Immature natural killer cell (primary cell): ENCODE data around the gene FGF14. TPM values are rescaled to one million over a fixed set of nuclear protein-coding genes. Genes with fewer than 3 reads are reported as not detected.

Experiments
- DNase-seq, 3 donors: peaks; one replicate each; pipeline ENCODE4 v3.0.0; 2022; ENCODE audit warnings: mixed read lengths in 1 of 3
- H3K27ac Mint-ChIP-seq, 6 donors: one replicate each; pipeline ENCODE4 v1.8.0; 2020; ENCODE audit warnings: mixed read lengths in 6 of 6, mild to moderate bottlenecking in 5 of 6, inconsistent platforms in 4 of 6, moderate library complexity in 3 of 6
- H3K27me3 Mint-ChIP-seq, 3 donors: one replicate each; pipeline ENCODE4 v1.8.0; 2020 to 2021; ENCODE audit warnings: low read depth in 3 of 3, mild to moderate bottlenecking in 3 of 3, mixed read lengths in 3 of 3, moderate library complexity in 3 of 3, inconsistent platforms in 1 of 3
- H3K36me3 Mint-ChIP-seq, 3 donors: one replicate each; pipeline ENCODE4 v1.8.0; 2020; ENCODE audit warnings: mixed read lengths in 3 of 3, inconsistent platforms in 2 of 3, mild to moderate bottlenecking in 2 of 3
- H3K4me1 Mint-ChIP-seq, 2 donors: one replicate each; pipeline ENCODE4 v1.8.0; 2020; ENCODE audit warnings: inconsistent platforms in 2 of 2, mild to moderate bottlenecking in 2 of 2, mixed read lengths in 2 of 2, moderate library complexity in 1 of 2
- H3K4me3 Mint-ChIP-seq, 5 donors: one replicate each; pipeline ENCODE4 v1.8.0; 2020; ENCODE audit warnings: mild to moderate bottlenecking in 5 of 5, mixed read lengths in 5 of 5, inconsistent platforms in 3 of 5, moderate library complexity in 3 of 5
- H3K9me3 Mint-ChIP-seq, 6 donors: one replicate each; pipeline ENCODE4 v1.8.0; 2020; ENCODE audit warnings: mild to moderate bottlenecking in 6 of 6, mixed read lengths in 6 of 6, inconsistent platforms in 4 of 6, moderate library complexity in 3 of 6
- polyA plus RNA-seq, 3 donors: library from polyadenylated mRNA; unstranded; fragments of 300-500 nt; fragmentation: Illumina TruSeq; gene quantifications; one replicate each; pipeline ENCODE4 v1.2.3, GENCODE V29; 2021

The FGF14 gene
- polyA plus RNA-seq, 3 donors from 2014 or later = not detected

DNA sequence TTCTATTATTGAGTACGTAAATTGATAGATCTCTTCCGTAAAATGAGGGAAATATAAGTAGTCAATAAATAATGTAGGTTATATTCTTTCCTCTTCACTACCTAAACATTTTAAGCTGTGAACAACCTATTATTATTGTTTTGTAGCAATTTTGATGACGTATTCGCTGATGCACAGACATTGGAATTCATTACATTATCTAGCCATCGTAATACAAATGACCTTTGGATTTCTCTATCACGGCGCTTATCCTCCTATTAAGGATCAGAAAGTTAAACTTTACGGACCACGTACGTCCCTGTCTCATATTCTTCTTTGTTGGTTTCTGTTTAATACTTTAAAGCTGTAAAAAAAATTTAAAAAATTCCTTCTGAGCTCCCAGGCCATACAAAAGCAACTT lies 684.5 kb downstream of the FGF14 start:
- Mint-ChIP-seq H3K9me3 (peaks cover 0 to 4% (median 0%) of the 10 kb centered on the region in 6 donors), H3K27ac (no peak overlapping the region), H3K4me1 (no peaks in the 10 kb centered on the region), H3K27me3 (peaks cover 0 to 2% (median 2%) of the 10 kb centered on the region in 3 donors), H3K36me3 (no peaks in the 10 kb centered on the region), H3K4me3 (no peak overlapping the region)
- no peak for DNase-seq

DNA sequence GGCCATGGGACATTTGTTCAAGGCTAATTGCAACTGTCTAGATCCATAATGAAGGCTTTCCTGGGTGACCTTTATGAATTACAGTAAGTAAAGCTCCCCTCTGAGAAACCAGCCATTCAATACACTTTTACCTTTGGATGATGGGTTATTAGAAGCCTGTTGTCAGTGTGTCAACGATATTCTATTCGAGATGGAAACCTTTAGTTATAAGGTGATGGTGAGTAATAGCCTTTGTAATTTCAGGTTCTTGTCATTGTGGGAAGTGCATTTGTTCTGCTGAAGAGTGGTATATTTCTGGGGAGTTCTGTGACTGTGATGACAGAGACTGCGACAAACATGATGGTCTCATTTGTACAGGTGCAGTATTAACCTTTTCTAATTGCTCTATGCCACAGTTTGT lies 687.7 kb downstream of the FGF14 start:
- peaks cover 0 to 2% (median 0%) of the 10 kb centered on the region in 3 donors for H3K27me3 Mint-ChIP-seq
- no peaks in the 10 kb centered on the region for H3K4me1 Mint-ChIP-seq
- no peak overlapping the region for H3K4me3 Mint-ChIP-seq
- peaks cover 0 to 4% (median 0%) of the 10 kb centered on the region in 6 donors for H3K9me3 Mint-ChIP-seq
- H3K36me3 Mint-ChIP-seq = no peaks in the 10 kb centered on the region
- DNase-seq = no peak
- no peak overlapping the region for H3K27ac Mint-ChIP-seq

DNA sequence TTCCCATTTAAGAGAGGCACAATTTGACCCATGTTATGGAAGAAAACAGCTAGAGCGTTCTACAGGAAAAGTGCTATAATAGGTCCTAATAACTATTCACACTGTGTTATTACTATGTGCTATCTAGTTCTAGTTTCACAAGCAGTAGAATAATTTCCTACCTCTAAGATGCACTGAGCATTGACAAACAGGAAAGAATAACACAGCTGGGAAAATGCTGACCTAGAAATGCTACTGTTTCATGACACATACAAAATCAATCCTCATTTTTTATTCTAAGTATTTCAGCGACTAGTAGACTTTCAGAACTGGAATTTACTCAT lies 689.9 kb downstream of the FGF14 start:
- H3K27me3 Mint-ChIP-seq = peaks cover 0 to 2% (median 0%) of the 10 kb centered on the region in 3 donors
- H3K4me1 Mint-ChIP-seq = peaks cover 12 to 14% of the 10 kb centered on the region in 2 donors
- no peaks in the 10 kb centered on the region for H3K36me3 Mint-ChIP-seq
- peaks cover 0 to 2% (median 0%) of the 10 kb centered on the region in 6 donors for H3K9me3 Mint-ChIP-seq
- no peak for DNase-seq
- no peak overlapping the region for H3K4me3 Mint-ChIP-seq
- no peak overlapping the region for H3K27ac Mint-ChIP-seq

DNA sequence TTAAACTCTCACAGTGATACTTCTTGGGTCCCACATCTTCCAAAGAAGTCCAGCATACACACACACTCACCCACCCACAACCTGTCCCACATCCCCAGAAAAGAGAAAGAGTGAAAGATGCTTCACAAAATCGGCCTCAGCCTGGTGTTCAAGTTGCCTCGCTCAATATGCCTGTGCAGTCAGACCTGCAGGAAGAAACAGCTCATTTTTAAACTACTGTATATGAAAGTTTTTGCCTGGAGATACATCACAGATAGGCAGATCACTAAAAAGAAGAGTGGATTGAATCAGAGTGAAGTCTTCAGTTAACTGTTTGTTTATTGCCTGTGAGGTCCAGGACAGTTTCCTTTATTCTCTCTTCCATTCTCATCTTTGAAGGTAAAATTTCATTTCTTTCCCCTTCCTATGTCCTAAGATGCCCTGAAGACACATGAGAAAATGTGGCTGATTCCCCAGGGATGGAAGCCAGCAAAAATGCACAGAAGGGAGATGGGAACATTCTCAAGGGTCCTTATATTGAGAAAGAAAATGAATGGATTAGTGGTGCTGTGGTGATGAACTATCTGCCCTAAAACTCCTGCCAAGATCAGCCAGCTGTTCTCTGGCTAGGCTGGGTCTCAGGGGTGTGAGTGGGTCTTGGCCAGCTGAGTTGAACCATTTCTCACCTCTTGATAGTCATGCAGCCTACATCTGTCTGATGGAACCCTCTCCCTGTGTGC lies 690.4 kb downstream of the FGF14 start:
- Mint-ChIP-seq H3K27me3 (peaks cover 0 to 2% (median 0%) of the 10 kb centered on the region in 3 donors), H3K9me3 (peaks cover 0 to 2% (median 0%) of the 10 kb centered on the region in 6 donors), H3K4me3 (no peak overlapping the region), H3K27ac (no peak overlapping the region), H3K36me3 (no peaks in the 10 kb centered on the region), H3K4me1 (peaks cover 17 to 19% of the 10 kb centered on the region in 2 donors)
- DNase-seq = no peak

DNA sequence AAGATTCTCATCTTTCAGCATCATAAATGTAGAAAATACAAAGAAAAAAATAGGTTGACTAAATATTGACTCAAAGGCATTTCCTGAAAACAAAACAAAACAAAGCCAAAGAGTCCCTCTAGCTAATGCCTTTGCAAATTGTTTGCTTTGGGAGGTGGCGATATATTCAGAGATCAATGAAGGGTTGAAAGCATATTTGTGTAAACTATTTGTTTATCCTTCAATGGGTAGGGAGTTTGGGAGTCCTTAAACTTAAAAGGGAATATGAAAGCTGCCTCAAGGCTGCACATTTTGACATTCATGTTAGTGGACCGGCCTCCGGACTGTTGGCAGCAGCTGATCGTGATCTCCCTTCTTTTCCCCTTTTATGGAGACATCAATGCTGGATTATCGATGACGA lies 691.9 kb downstream of the FGF14 start:
- H3K27me3 Mint-ChIP-seq = peaks cover 0 to 2% (median 0%) of the 10 kb centered on the region in 3 donors
- peaks cover 0 to 5% (median 0%) of the 10 kb centered on the region in 6 donors for H3K9me3 Mint-ChIP-seq

DNA sequence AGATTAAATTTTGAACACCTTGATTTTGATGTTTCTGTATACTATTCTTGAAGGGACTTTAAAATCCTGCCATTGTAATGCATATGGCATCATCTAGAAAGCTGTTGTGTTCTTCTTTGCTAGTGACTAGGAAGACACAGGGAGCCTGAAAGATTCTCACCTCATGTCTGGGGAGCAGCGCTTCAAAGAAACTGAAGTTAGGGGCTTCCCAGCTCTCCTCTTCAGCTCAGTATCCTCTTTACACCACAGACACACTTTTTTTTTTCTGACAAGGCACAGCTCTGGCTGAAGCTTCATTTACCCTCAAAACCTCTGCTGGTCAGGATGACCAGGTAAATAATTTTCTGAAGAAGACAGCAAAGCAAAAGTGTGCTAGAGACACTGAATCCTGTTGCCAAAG lies 693.7 kb downstream of the FGF14 start:
- Mint-ChIP-seq H3K27me3 (peaks cover 0 to 6% (median 0%) of the 10 kb centered on the region in 3 donors), H3K27ac (no peak overlapping the region), H3K9me3 (peaks cover 0 to 11% (median 0%) of the 10 kb centered on the region in 6 donors), H3K36me3 (no peaks in the 10 kb centered on the region), H3K4me1 (peaks cover 21 to 26% of the 10 kb centered on the region in 2 donors), H3K4me3 (no peak overlapping the region)
- no peak for DNase-seq

More for the DNA sequence above, 691.9 kb downstream of the FGF14 start:
- H3K27ac Mint-ChIP-seq = no peak overlapping the region
- DNase-seq = no peak
- no peaks in the 10 kb centered on the region for H3K36me3 Mint-ChIP-seq
- peaks cover 21 to 26% of the 10 kb centered on the region in 2 donors for H3K4me1 Mint-ChIP-seq
- H3K4me3 Mint-ChIP-seq = no peak overlapping the region

DNA sequence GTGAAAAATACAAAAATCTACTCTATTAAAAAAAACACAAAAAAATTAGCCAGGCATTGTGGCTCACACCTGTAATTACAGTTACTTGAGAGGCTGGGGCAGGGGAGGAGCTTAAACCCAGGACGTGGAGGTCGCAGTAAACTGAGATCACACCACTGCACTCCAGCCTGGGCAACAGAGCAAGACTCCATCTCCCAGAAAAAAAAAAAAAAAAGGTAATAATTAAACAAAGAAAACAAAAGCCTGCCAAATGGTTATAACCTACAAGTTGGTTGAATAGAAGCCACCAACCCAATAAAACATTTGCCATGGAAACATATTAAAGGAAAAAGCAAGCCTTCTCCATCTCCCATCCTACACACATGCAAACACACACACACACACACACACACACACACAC lies 694.2 kb downstream of the FGF14 start:
- Mint-ChIP-seq H3K36me3 (no peaks in the 10 kb centered on the region), H3K4me3 (no peak overlapping the region), H3K27me3 (peaks cover 0 to 6% (median 0%) of the 10 kb centered on the region in 3 donors), H3K9me3 (peaks cover 0 to 12% (median 1%) of the 10 kb centered on the region in 6 donors), H3K4me1 (peaks cover 21 to 26% of the 10 kb centered on the region in 2 donors), H3K27ac (no peak overlapping the region)
- DNase-seq = no peak

DNA sequence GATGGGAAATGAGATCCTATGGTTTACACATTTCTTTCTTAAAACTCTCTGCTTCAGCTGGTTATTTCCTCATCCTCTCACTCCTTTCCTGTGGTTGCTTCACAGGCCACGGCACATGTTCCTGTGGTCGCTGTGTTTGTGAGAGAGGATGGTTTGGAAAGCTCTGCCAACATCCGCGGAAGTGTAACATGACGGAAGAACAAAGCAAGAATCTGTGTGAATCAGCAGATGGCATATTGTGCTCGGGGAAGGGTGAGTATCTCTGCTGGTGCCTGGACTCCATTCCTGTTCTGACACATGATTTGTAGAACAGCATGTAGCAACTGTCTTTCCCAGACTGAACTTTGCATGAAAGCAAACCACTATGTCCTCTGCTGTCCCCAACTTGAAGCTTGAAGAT lies 695.2 kb downstream of the FGF14 start:
- peak in 1 of 3 donors; percentile 17 for DNase-seq
- Mint-ChIP-seq H3K4me1 (peaks cover 21 to 26% of the 10 kb centered on the region in 2 donors), H3K4me3 (peak overlapping the region in 4 of 5 donors; percentile 14 to 54 (median 30)), H3K27me3 (peaks cover 0 to 6% (median 0%) of the 10 kb centered on the region in 3 donors), H3K36me3 (no peaks in the 10 kb centered on the region), H3K9me3 (peaks cover 0 to 12% (median 2%) of the 10 kb centered on the region in 6 donors), H3K27ac (peak overlapping the region in 1 of 6 donors; percentile 56)

DNA sequence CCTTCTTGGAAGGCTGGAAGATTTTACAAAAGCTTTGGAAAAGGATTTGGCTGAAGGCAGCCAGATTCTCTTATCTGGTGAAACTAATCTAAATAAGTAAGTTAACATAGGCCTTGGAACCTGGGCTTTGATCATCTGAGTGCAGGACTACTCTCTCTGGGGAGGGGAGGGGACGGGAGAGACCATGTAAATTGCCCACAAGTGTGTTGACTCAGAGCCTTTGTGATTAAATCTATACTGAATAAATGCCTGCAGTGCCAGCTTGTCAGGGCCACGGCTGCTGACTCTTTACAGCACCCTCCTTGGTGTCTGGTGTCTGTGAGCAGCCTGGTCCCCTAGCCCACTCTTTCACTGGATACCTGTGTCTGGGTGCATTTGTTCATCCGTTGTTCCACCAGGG lies 698.0 kb downstream of the FGF14 start:
- no peaks in the 10 kb centered on the region for H3K36me3 Mint-ChIP-seq
- H3K27ac Mint-ChIP-seq = no peak overlapping the region
- peaks cover 0 to 16% (median 1%) of the 10 kb centered on the region in 6 donors for H3K9me3 Mint-ChIP-seq
- H3K4me1 Mint-ChIP-seq = peaks cover 21 to 26% of the 10 kb centered on the region in 2 donors
- H3K4me3 Mint-ChIP-seq = no peak overlapping the region
- H3K27me3 Mint-ChIP-seq = peaks cover 0 to 4% (median 0%) of the 10 kb centered on the region in 3 donors
- no peak for DNase-seq

DNA sequence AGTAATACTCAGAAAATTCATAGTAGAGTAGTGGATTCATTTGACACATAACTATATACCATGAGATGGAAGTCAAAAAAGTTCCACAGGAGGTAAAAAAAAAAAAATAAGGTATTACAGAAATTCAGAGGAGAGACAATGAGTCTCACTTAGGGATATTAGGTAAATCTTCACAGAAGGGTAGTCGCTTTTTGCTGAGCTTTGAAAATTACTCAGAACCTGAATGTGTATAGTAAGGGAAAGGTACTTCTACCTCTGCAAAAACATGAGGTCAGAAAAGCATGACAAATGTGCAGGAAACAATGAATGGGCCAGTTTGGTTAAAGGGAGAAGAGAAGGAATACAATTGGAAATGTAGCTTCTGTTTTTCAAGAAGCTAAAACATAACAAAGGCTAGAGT lies 698.8 kb downstream of the FGF14 start:
- DNase-seq = no peak
- Mint-ChIP-seq H3K27ac (no peak overlapping the region), H3K4me3 (no peak overlapping the region), H3K9me3 (peaks cover 0 to 16% (median under 1%) of the 10 kb centered on the region in 6 donors), H3K36me3 (no peaks in the 10 kb centered on the region), H3K27me3 (peaks cover 0 to 4% (median 0%) of the 10 kb centered on the region in 3 donors), H3K4me1 (peaks cover 15 to 20% of the 10 kb centered on the region in 2 donors)

DNA sequence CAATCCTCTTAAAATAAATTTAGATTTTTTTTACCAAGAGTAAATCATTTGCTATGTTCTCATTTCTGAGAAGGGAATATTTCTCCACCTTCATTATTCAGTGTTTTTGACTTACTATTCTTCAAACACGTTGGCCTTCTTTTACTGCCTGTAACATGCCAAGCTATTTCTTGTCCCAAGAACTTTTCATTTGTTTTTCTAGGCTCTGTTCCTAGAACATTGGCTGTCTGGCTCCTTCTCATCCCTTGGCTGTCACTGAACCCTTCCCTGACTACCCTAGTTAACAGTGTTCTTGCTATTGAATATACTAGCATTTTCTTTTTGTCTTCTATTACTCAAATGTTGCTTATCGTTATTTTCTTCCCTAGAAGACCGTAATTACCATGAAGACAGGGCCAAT lies 701.2 kb downstream of the FGF14 start:
- peak overlapping the region in 1 of 6 donors; percentile 15 for H3K27ac Mint-ChIP-seq
- H3K4me1 Mint-ChIP-seq = peaks cover 0 to 1% of the 10 kb centered on the region in 2 donors
- H3K27me3 Mint-ChIP-seq = peaks cover 0 to 4% (median 0%) of the 10 kb centered on the region in 3 donors
- no peak for DNase-seq
- H3K36me3 Mint-ChIP-seq = no peaks in the 10 kb centered on the region
- no peak overlapping the region for H3K4me3 Mint-ChIP-seq
- H3K9me3 Mint-ChIP-seq = peaks cover 0 to 16% (median under 1%) of the 10 kb centered on the region in 6 donors

DNA sequence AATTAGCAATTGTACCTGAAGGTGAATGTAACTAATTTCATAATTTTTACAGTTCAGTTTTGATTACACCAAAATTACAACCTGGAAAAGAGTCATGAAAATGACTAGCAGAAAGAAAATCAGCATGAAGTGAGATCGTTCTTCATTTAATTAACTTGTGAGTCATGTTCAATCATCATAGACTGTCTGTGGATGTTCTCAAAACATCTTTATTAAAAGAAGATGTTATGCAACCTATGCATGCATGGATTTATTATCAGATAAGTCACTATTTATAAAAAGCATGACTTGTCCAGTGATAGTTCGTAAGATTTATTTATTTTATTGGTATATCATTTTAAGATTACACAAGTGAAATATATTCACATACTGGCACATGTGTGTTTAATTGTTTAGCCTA lies 703.4 kb downstream of the FGF14 start:
- Mint-ChIP-seq H3K4me3 (no peak overlapping the region), H3K27me3 (peaks cover 0 to 3% (median 1%) of the 10 kb centered on the region in 3 donors), H3K9me3 (peaks cover 0 to 10% (median 0%) of the 10 kb centered on the region in 6 donors), H3K36me3 (no peaks in the 10 kb centered on the region), H3K27ac (no peak overlapping the region), H3K4me1 (no peaks in the 10 kb centered on the region)
- no peak for DNase-seq

DNA sequence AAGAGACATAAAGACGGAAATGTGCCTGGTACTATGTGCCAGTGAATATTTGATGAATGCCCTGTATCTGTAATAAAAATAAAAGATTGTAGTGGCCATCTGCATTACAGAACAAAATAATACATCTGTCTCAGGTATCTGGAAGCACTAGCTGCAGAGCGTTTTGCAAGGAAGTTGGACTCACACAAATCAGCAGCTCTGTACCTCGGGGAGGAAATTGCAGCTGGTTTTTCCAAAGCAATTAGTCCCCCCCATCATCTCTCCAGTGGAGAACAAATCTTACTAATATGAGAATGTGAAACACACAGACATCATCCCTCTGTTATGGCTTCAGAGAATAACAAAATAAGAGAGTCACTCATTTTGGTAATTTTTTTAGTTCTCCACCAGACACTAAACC lies 704.1 kb downstream of the FGF14 start:
- Mint-ChIP-seq H3K27ac (no peak overlapping the region), H3K27me3 (peaks cover 0 to 3% (median 0%) of the 10 kb centered on the region in 3 donors), H3K36me3 (no peaks in the 10 kb centered on the region), H3K4me1 (no peaks in the 10 kb centered on the region), H3K4me3 (no peak overlapping the region), H3K9me3 (peaks cover 0 to 7% (median 0%) of the 10 kb centered on the region in 6 donors)
- no peak for DNase-seq

DNA sequence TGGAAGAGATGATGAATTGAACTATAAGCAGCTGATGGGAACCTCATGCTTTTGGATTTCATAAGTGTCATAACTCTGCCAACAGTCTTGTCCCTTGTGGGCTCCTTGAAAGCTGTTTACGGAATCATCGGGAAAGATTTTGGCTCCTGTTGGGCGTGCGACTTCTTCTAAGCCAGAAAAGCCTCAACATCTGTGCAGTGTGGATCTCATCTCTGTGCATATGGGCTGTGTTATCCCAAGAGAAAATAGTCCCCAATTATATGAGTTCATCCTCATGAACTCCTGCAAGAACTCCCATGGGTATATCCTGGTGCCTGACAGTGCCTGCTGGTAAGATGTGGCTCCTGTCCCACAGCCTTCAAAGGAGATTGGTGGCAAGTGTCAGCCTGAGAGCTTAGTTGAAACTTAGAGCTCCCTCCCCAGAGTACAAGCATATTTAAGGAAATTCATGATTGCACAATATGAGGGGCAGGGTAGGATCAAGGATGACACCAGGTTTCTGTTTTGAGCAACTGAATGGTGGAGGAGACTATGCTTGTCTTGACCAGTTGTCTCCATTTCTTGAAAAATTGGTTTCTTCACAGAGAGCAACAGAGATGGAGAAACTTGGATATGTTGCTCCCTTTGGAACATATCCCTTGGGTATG lies 705.9 kb downstream of the FGF14 start:
- H3K9me3 Mint-ChIP-seq = peaks cover 0 to 5% (median 0%) of the 10 kb centered on the region in 6 donors
- H3K4me3 Mint-ChIP-seq = no peak overlapping the region
- H3K4me1 Mint-ChIP-seq = no peaks in the 10 kb centered on the region
- H3K27me3 Mint-ChIP-seq = peaks cover 0 to 3% (median 0%) of the 10 kb centered on the region in 3 donors
- H3K27ac Mint-ChIP-seq = no peak overlapping the region
- H3K36me3 Mint-ChIP-seq = no peaks in the 10 kb centered on the region
- no peak for DNase-seq
